ENCODE data around the gene CAPZB.

GRCh38 chr1:19305880-19306279 lies 179.5 kb downstream of the CAPZB start:
- TF ChIP-seq CTCF (conservative IDR thresholded peaks at IDR 0.05; ENCODE audit: low read length) (no peak), EZH2phosphoT487 (IDR thresholded peaks at IDR 0.05; ENCODE audit: borderline replicate concordance) (no peak)

Data from Loucy (cell line).